HEK293 (cell line): Measurements from ENCODE around the gene ARFIP2.

Experiments
- CTCF ChIA-PET: fragments of 350-600 bp; formaldehyde crosslinking; extraction: SDS; loops from one replicate; lab custom pipeline; 2021; ENCODE audit warnings: antibody characterized with exemption; lab: Yijun Ruan, JAX
- POLR2A ChIA-PET: fragments of 300-600 bp; formaldehyde crosslinking; extraction: SDS; loops from one replicate; lab custom pipeline; 2020; ENCODE audit warnings: antibody characterized with exemption, inconsistent platforms; lab: Yijun Ruan, JAX
- H3K27ac ChIP-seq: fragments of 200-500 bp; sonication (Bioruptor generic); 2 replicates; pipeline ENCODE4 v1.5.1; 2014; ENCODE audit warnings: low read depth, low read length, control low read depth, inconsistent platforms; ENCODE audit errors: extremely low read depth
- H3K36me3 ChIP-seq, 2 experiments: fragments of 200-500 bp in 1 of 2; sonication (Bioruptor generic) in 1 of 2; 1 replicate in 1 of 2; 2 replicates in 1 of 2; pipeline ENCODE4 v1.5.1; 2014 to 2017; ENCODE audit warnings: inconsistent platforms in 2 of 2, low read length in 2 of 2; ENCODE audit not compliant: control insufficient read depth in 2 of 2, insufficient read depth in 1 of 2
- H3K4me1 ChIP-seq: fragments of 200-500 bp; sonication (Bioruptor generic); 2 replicates; pipeline ENCODE4 v1.5.1; 2014; ENCODE audit warnings: mild to moderate bottlenecking, low read length, inconsistent platforms; ENCODE audit not compliant: control insufficient read depth, insufficient read depth
- H3K4me3 ChIP-seq: 2 replicates; pipeline ENCODE4 v1.5.1; 2011; ENCODE audit warnings: low read depth, mild to moderate bottlenecking, control low read depth, low read length, moderate library complexity
- H3K9me3 ChIP-seq: fragments of 200-500 bp; sonication (Bioruptor generic); 2 replicates; pipeline ENCODE4 v1.5.1; 2014; ENCODE audit warnings: low read depth, low read length, inconsistent platforms; ENCODE audit not compliant: control insufficient read depth, insufficient read depth
- ELK4 ChIP-seq: IDR thresholded peaks from 2 replicates; pipeline ENCODE4 v1.6.1; 2011; ENCODE audit warnings: mild to moderate bottlenecking, low read depth, low read length, borderline replicate concordance
- IKZF3 ChIP-seq: fragments of 450-650 bp; IDR thresholded peaks from 2 replicates; pipeline ENCODE4 v1.5.0; 2018; ENCODE audit warnings: missing biosample characterization, mild to moderate bottlenecking, missing genetic modification characterization, moderate library complexity
- MYNN ChIP-seq: fragments of 450-650 bp; formaldehyde crosslinking; IDR thresholded peaks from 2 replicates; pipeline ENCODE4 v1.5.1; 2016; ENCODE audit warnings: missing biosample characterization, missing genetic modification characterization, borderline replicate concordance
- SP3 ChIP-seq: fragments of 450-650 bp; formaldehyde crosslinking; IDR thresholded peaks from 2 replicates; pipeline ENCODE4 v1.5.1; 2016; ENCODE audit warnings: missing biosample characterization, missing genetic modification characterization
- YY1 ChIP-seq: fragments of 450-650 bp; formaldehyde crosslinking; IDR thresholded peaks from 2 replicates; pipeline ENCODE4 v1.5.1; 2018; ENCODE audit warnings: missing biosample characterization, missing genetic modification characterization
- ZBTB44 ChIP-seq: fragments of 450-650 bp; IDR thresholded peaks from 2 replicates; pipeline ENCODE4 v1.5.1; 2018; ENCODE audit warnings: missing biosample characterization, mild to moderate bottlenecking, missing genetic modification characterization
- ZNF114 ChIP-seq: fragments of 450-650 bp; formaldehyde crosslinking; IDR thresholded peaks from 2 replicates; pipeline ENCODE4 v1.5.0; 2017; ENCODE audit warnings: missing biosample characterization, missing genetic modification characterization
- ZNF335 ChIP-seq: fragments of 450-650 bp; formaldehyde crosslinking; conservative IDR thresholded peaks from 2 replicates; pipeline ENCODE4 v1.5.1; 2016; ENCODE audit warnings: missing biosample characterization, missing genetic modification characterization
- ZNF398 ChIP-seq: fragments of 450-650 bp; formaldehyde crosslinking; IDR thresholded peaks from 2 replicates; pipeline ENCODE4 v1.5.1; 2017; ENCODE audit warnings: missing biosample characterization, missing genetic modification characterization
- ZNF423 ChIP-seq: fragments of 450-650 bp; formaldehyde crosslinking; IDR thresholded peaks from 2 replicates; pipeline ENCODE4 v1.5.1; 2016; ENCODE audit warnings: missing biosample characterization, missing genetic modification characterization
- ZNF426 ChIP-seq: fragments of 450-650 bp; formaldehyde crosslinking; IDR thresholded peaks from 2 replicates; pipeline ENCODE4 v1.5.1; 2017; ENCODE audit warnings: missing biosample characterization, missing genetic modification characterization, mild to moderate bottlenecking, inconsistent platforms, moderate library complexity
- ZNF513 ChIP-seq: fragments of 450-650 bp; IDR thresholded peaks from 2 replicates; pipeline ENCODE4 v1.5.1; 2018; ENCODE audit warnings: missing biosample characterization, missing genetic modification characterization
- ZNF558 ChIP-seq: fragments of 450-650 bp; formaldehyde crosslinking; IDR thresholded peaks from 2 replicates; pipeline ENCODE4 v1.5.1; 2016; ENCODE audit warnings: missing biosample characterization, missing genetic modification characterization
- ZSCAN23 ChIP-seq: fragments of 450-650 bp; formaldehyde crosslinking; IDR thresholded peaks from 2 replicates; pipeline ENCODE4 v1.5.1; 2016; ENCODE audit warnings: missing biosample characterization, missing genetic modification characterization

Gene ARFIP2

GRCh38 chr11:6472934-6473333 lies 8.2 kb downstream of the ARFIP2 start:
- TF ChIP-seq ZNF423 (tag by site-specific recombination) = no peak
- no peak for TF ChIP-seq YY1
- TF ChIP-seq ZNF558 (tag by site-specific recombination) = no peak
- no peak for TF ChIP-seq ZNF114 (tag by site-specific recombination)
- no peak for TF ChIP-seq MYNN
- no peak for TF ChIP-seq ZBTB44 (tag by site-specific recombination)
- TF ChIP-seq ZSCAN23 (tag by site-specific recombination) = no peak
- H3K27ac ChIP-seq = no peak overlapping the region
- ChIA-PET CTCF (interaction anchor here (1.1 to 6.3 kb wide), 3 partner anchors 30 to 94 kb away, joined by 3 to 27 read pairs (median 5); no protein-coding TSS in a partner anchor), POLR2A (interaction anchor here (0.7 to 2.3 kb wide), 5 partner anchors 9 to 94 kb away, joined by 3 to 9 read pairs (median 7); partner anchors contain the start of genes APBB1, ARFIP2, SMPD1 and TIMM10B)
- no peaks in the 10 kb centered on the region for H3K4me1 ChIP-seq
- H3K9me3 ChIP-seq = no peaks in the 10 kb centered on the region
- H3K4me3 ChIP-seq = peak overlapping the region; percentile 74
- H3K36me3 ChIP-seq = peaks cover 0 to 19% of the 10 kb centered on the region in 2 experiments; a peak in 1 of 3 replicates

- no peaks in the 10 kb centered on the region for H3K4me1 ChIP-seq
- no peak overlapping the region for H3K27ac ChIP-seq
- H3K9me3 ChIP-seq = no peaks in the 10 kb centered on the region
- H3K4me3 ChIP-seq = no peak overlapping the region
- no peak for TF ChIP-seq IKZF3 (tag by site-specific recombination)
- TF ChIP-seq ELK4 = no peak
- 0 out of 2 replicates have a peak, but pooled peaks have one; percentile 13 for TF ChIP-seq ZNF335 (tag by site-specific recombination)
- peak; percentile 32; the same call in 1 of the 2 replicates for TF ChIP-seq ZNF513 (tag by site-specific recombination)
- TF ChIP-seq ZNF426 (tag by site-specific recombination) = no peak
- TF ChIP-seq ZNF398 = no peak
- TF ChIP-seq SP3 (tag by site-specific recombination) = no peak
- POLR2A ChIA-PET = interaction anchor here (0.8 to 1.7 kb wide), 6 partner anchors 13 to 235 kb away, joined by 3 to 40 read pairs (median 8); partner anchors contain the start of genes APBB1, ARFIP2, FHIP1B and SMPD1
- peaks cover 0 to 13% of the 10 kb centered on the region in 2 experiments; a peak in 1 of 3 replicates for H3K36me3 ChIP-seq
- CTCF ChIA-PET = interaction anchor here (0.9 to 2.4 kb wide), 4 partner anchors 24 to 90 kb away, joined by 3 to 12 read pairs (median 8); no protein-coding TSS in a partner anchor
Observed at GRCh38 chr11:6469599-6469998, 11.5 kb downstream of the ARFIP2 start.
